Activated CD8-positive, alpha-beta memory T cell treated with anti-CD3 and anti-CD28 coated beads for 1 hour (primary cell): ENCODE measurements around the gene MACROD2.

Source experiments
- DNase-seq, 2 donors: peaks; one replicate each; pipeline ENCODE4 v3.0.0-alpha.2; 2020; ENCODE audit warnings: low read depth in 1 of 2; ENCODE audit errors: extremely low read depth in 1 of 2

Gene MACROD2

GRCh38 chr20:14696937-14697336 lies 701.6 kb downstream of the MACROD2 start:
- DNase-seq, result no peak

GRCh38 chr20:14698125-14698524 lies 702.8 kb downstream of the MACROD2 start:
- no peak for DNase-seq

- DNase-seq, result no peak
Observed at GRCh38 chr20:14698605-14699373, 703.5 kb downstream of the MACROD2 start.

- DNase-seq, result no peak
Observed at GRCh38 chr20:14700639-14700960, 705.3 kb downstream of the MACROD2 start.

GRCh38 chr20:14701326-14701725 lies 706.0 kb downstream of the MACROD2 start:
- no peak for DNase-seq

GRCh38 chr20:14706555-14706954 lies 711.2 kb downstream of the MACROD2 start:
- no peak for DNase-seq

- no peak for DNase-seq
Observed at GRCh38 chr20:14707026-14707680, 711.8 kb downstream of the MACROD2 start.

GRCh38 chr20:14707865-14708596 lies 712.7 kb downstream of the MACROD2 start:
- no peak for DNase-seq

GRCh38 chr20:14709439-14709838 lies 714.1 kb downstream of the MACROD2 start:
- DNase-seq, result no peak

- DNase-seq, result no peak
Observed at GRCh38 chr20:14710951-14711350, 715.6 kb downstream of the MACROD2 start.

GRCh38 chr20:14711652-14712051 lies 716.3 kb downstream of the MACROD2 start:
- no peak for DNase-seq

- no peak for DNase-seq
Observed at GRCh38 chr20:14712302-14712739, 717.0 kb downstream of the MACROD2 start.

GRCh38 chr20:14715400-14715799 lies 720.1 kb downstream of the MACROD2 start:
- no peak for DNase-seq

GRCh38 chr20:14716351-14716801 lies 721.1 kb downstream of the MACROD2 start:
- DNase-seq, result no peak

- no peak for DNase-seq
Observed at GRCh38 chr20:14717134-14717999, 722.1 kb downstream of the MACROD2 start.

- no peak for DNase-seq
Observed at GRCh38 chr20:14720251-14720650, 724.9 kb downstream of the MACROD2 start.

- DNase-seq, result no peak
Observed at GRCh38 chr20:14721926-14722452, 726.7 kb downstream of the MACROD2 start.

GRCh38 chr20:14723614-14724013 lies 728.3 kb downstream of the MACROD2 start:
- DNase-seq, result no peak

GRCh38 chr20:14724036-14724435 lies 728.7 kb downstream of the MACROD2 start:
- no peak for DNase-seq

- DNase-seq, result no peak
Observed at GRCh38 chr20:14724468-14724867, 729.2 kb downstream of the MACROD2 start.

- no peak for DNase-seq
Observed at GRCh38 chr20:14726591-14726990, 731.3 kb downstream of the MACROD2 start.
